Keratinocyte (primary cell): ENCODE measurements around the gene ZBTB4. TPM values are rescaled to one million over a fixed set of nuclear protein-coding genes. Genes with fewer than 3 reads are reported as not detected.

ENCODE experiments used
- DNase-seq: peaks from one replicate; pipeline ENCODE4 v3.0.0-alpha.2; 2011; ENCODE audit warnings: low read depth, missing footprints, low spot score
- FAIRE-seq: peaks from 2 replicates; lab custom pipeline; 2011; peaks lifted over from hg19 to GRCh38; lab: Jason Lieb, UNC
- H2AFZ ChIP-seq: 2 replicates; pipeline ENCODE4 v1.6.0; 2012; ENCODE audit warnings: low read length, control low read depth, inconsistent platforms; ENCODE audit not compliant: control insufficient read depth
- H3K27ac ChIP-seq: 2 replicates; pipeline ENCODE4 v1.5.1; 2011; ENCODE audit warnings: low read length; ENCODE audit not compliant: control insufficient read depth, insufficient read depth
- H3K27me3 ChIP-seq: 3 replicates; pipeline ENCODE4 v1.6.0; 2011; ENCODE audit warnings: low read length; ENCODE audit not compliant: control insufficient read depth, insufficient read depth; ENCODE audit errors: extremely low read depth
- H3K36me3 ChIP-seq, 2 experiments: 2 replicates in 1 of 2; 3 replicates in 1 of 2; pipeline ENCODE4 v1.5.1; 2011; ENCODE audit warnings: low read length in 2 of 2, mild to moderate bottlenecking in 1 of 2; ENCODE audit not compliant: control insufficient read depth in 2 of 2, insufficient read depth in 2 of 2; ENCODE audit errors: extremely low read depth in 1 of 2
- H3K4me1 ChIP-seq: 3 replicates; pipeline ENCODE4 v1.5.1; 2011; ENCODE audit warnings: low read length; ENCODE audit not compliant: control insufficient read depth, insufficient read depth; ENCODE audit errors: extremely low read depth
- H3K4me2 ChIP-seq: 3 replicates; pipeline ENCODE4 v1.6.0; 2011; ENCODE audit warnings: low read depth, low read length; ENCODE audit not compliant: control insufficient read depth, insufficient read depth; ENCODE audit errors: extremely low read depth
- H3K4me3 ChIP-seq, 3 experiments: fragments of 200-600 bp in 1 of 3; sonication (generic) in 1 of 3; 2 replicates in 2 of 3; 3 replicates in 1 of 3; pipeline ENCODE4 v1.5.1; 2011 to 2016; ENCODE audit warnings: low read length in 3 of 3, mild to moderate bottlenecking in 3 of 3, control low read depth in 2 of 3, inconsistent platforms in 1 of 3, low read depth in 1 of 3, mixed read lengths in 1 of 3, mixed run types in 1 of 3, moderate library complexity in 1 of 3; ENCODE audit not compliant: control insufficient read depth in 2 of 3, insufficient read depth in 2 of 3; ENCODE audit errors: extremely low read depth in 1 of 3
- H3K79me2 ChIP-seq: 2 replicates; pipeline ENCODE4 v1.6.0; 2012; ENCODE audit warnings: low read length; ENCODE audit not compliant: control insufficient read depth, insufficient read depth
- H3K9ac ChIP-seq: 3 replicates; pipeline ENCODE4 v1.6.0; 2011; ENCODE audit warnings: low read length; ENCODE audit not compliant: control insufficient read depth, insufficient read depth; ENCODE audit errors: extremely low read depth
- H3K9me1 ChIP-seq: 3 replicates; pipeline ENCODE4 v1.6.0; 2011; ENCODE audit warnings: low read length; ENCODE audit not compliant: control insufficient read depth, insufficient read depth; ENCODE audit errors: extremely low read depth
- H3K9me3 ChIP-seq: 2 replicates; pipeline ENCODE4 v1.5.1; 2012; ENCODE audit warnings: low read depth, low read length; ENCODE audit not compliant: control insufficient read depth
- H4K20me1 ChIP-seq: 3 replicates; pipeline ENCODE4 v1.6.0; 2011; ENCODE audit warnings: low read length; ENCODE audit not compliant: control insufficient read depth, insufficient read depth; ENCODE audit errors: extremely low read depth
- CTCF ChIP-seq, 3 experiments: IDR thresholded peaks in 1 of 3; conservative IDR thresholded peaks in 1 of 3; optimal IDR thresholded peaks in 1 of 3; 2 replicates in 2 of 3; 3 replicates in 1 of 3; pipeline versions ENCODE3 to v1.5.1; 2011; ENCODE audit warnings: low read length in 3 of 3, mild to moderate bottlenecking in 3 of 3, moderate library complexity in 2 of 3, control low read depth in 1 of 3, inconsistent platforms in 1 of 3; ENCODE audit not compliant: insufficient read depth in 2 of 3; ENCODE audit errors: extremely low read depth in 1 of 3
- EZH2 ChIP-seq: IDR thresholded peaks from one replicate; pipeline ENCODE4 v1.6.1; 2012; ENCODE audit warnings: inconsistent platforms, mild to moderate bottlenecking, low read length, moderate library complexity
- dilution Hi-C: fragments of 300-500 bp; cut with MboI; formaldehyde crosslinking; loops from one replicate; pipeline ENCODE4 v1.7.0; 2020; ENCODE audit warnings: low sequenced_read_pairs; ENCODE audit not compliant: extremely low pct_ligation_motif_present
- polyA plus RNA-seq, 5 experiments: library from polyadenylated mRNA; depleted of rRNA in 3 of 5; stranded (reverse) in 3 of 5; stranded (forward) in 1 of 5; unstranded in 1 of 5; fragments of >200 nt; gene quantifications; 1 replicate in 1 of 5; 2 replicates in 3 of 5; 3 replicates in 1 of 5; pipeline versions ENCODE4 v1.2.1 to v1.2.3, GENCODE V29; 2011 to 2012; ENCODE audit warnings: missing spikeins in 2 of 5, low read depth in 1 of 5, low replicate concordance in 1 of 5

The ZBTB4 gene
- polyA plus RNA-seq, 1 donor (not counting 4 experiments of a cell fraction or from before 2014, with no cell fraction given), result 20.9 TPM

- no peak overlapping the region for H3K27ac ChIP-seq
- H3K36me3 ChIP-seq, result no peaks in the 10 kb centered on the region
- no peak overlapping the region for H2AFZ ChIP-seq
- H3K4me1 ChIP-seq, result no peaks in the 10 kb centered on the region
- no peaks in the 10 kb centered on the region for H3K27me3 ChIP-seq
- H4K20me1 ChIP-seq, result no peaks in the 10 kb centered on the region
- no peak overlapping the region for H3K4me3 ChIP-seq
- dilution Hi-C loops, result no loop called here
- H3K79me2 ChIP-seq, result no peaks in the 10 kb centered on the region
- FAIRE-seq (no peak), DNase-seq (no peak)
- H3K9me3 ChIP-seq, result no peaks in the 10 kb centered on the region
- no peak overlapping the region for H3K9ac ChIP-seq
- TF ChIP-seq EZH2 (no peak), CTCF (optimal IDR thresholded peaks at IDR 0.05 in 1 of 3, IDR thresholded peaks at IDR 0.05 in 1 of 3, conservative IDR thresholded peaks at IDR 0.05 in 1 of 3; ENCODE audit: extremely low read depth in 1 of 3, insufficient read depth in 2 of 3, low read length in 3 of 3) (no peak)
- no peak overlapping the region for H3K4me2 ChIP-seq
- H3K9me1 ChIP-seq, result no peaks in the 10 kb centered on the region
These were observed 52.4 kb downstream of the ZBTB4 start for GRCh38 chr17:7426896-7427489.

GRCh38 chr17:7426203-7426863, 53.1 kb downstream of the ZBTB4 start:
- dilution Hi-C loops, result no loop called here

More at GRCh38 chr17:7426203-7426863, 53.1 kb downstream of the ZBTB4 start:
- DNase-seq (no peak), FAIRE-seq (no peak)
- no peaks in the 10 kb centered on the region for H3K27me3 ChIP-seq
- H3K4me1 ChIP-seq, result no peaks in the 10 kb centered on the region
- H2AFZ ChIP-seq, result no peak overlapping the region
- H3K9me3 ChIP-seq, result no peaks in the 10 kb centered on the region
- no peaks in the 10 kb centered on the region for H3K79me2 ChIP-seq
- no peak overlapping the region for H3K9ac ChIP-seq
- H3K4me2 ChIP-seq, result no peak overlapping the region
- TF ChIP-seq EZH2, result no peak
- TF ChIP-seq CTCF (optimal IDR thresholded peaks at IDR 0.05 in 1 of 3, IDR thresholded peaks at IDR 0.05 in 1 of 3, conservative IDR thresholded peaks at IDR 0.05 in 1 of 3; ENCODE audit: extremely low read depth in 1 of 3, insufficient read depth in 2 of 3, low read length in 3 of 3), result no peak
- no peaks in the 10 kb centered on the region for H3K9me1 ChIP-seq
- H3K36me3 ChIP-seq, result no peaks in the 10 kb centered on the region
- H3K27ac ChIP-seq, result no peak overlapping the region
- H3K4me3 ChIP-seq, result no peak overlapping the region
- H4K20me1 ChIP-seq, result no peaks in the 10 kb centered on the region
